Retina (tissue), 1 donor: Measurements from ENCODE around the gene SPNS1.
"Not testable (repeated sequence)": the region's sequence is repeated elsewhere in the genome, so short reads cannot be mapped to it uniquely, and the experiment has no call there.

Experiments used
- DNase-seq: peaks from one replicate; pipeline ENCODE4 v3.0.0-alpha.2; 2016

The SPNS1 gene

GRCh38 chr16:28958216-28958615 lies 16.4 kb upstream of the SPNS1 start:
- no peak for DNase-seq

- no peak for DNase-seq
Observed at GRCh38 chr16:28958836-28959235, 15.7 kb upstream of the SPNS1 start.

GRCh38 chr16:28964072-28964471 lies 10.5 kb upstream of the SPNS1 start:
- DNase-seq, result no peak

GRCh38 chr16:28964496-28964895 lies 10.1 kb upstream of the SPNS1 start:
- DNase-seq, result no peak

- DNase-seq, result no peak
Observed at GRCh38 chr16:28967156-28967555, 7.4 kb upstream of the SPNS1 start.

GRCh38 chr16:28969696-28970095 lies 4.9 kb upstream of the SPNS1 start:
- not testable (repeated sequence) for DNase-seq

GRCh38 chr16:28974007-28974436 lies 556 bp upstream of the SPNS1 start:
- no peak for DNase-seq

- no peak for DNase-seq
Observed at GRCh38 chr16:28975158-28975599, 601 bp downstream of the SPNS1 start.

- DNase-seq, result no peak
Observed at GRCh38 chr16:28977703-28978662, 3.4 kb downstream of the SPNS1 start.

GRCh38 chr16:28980330-28980729 lies 5.8 kb downstream of the SPNS1 start:
- not testable (repeated sequence) for DNase-seq

GRCh38 chr16:28980929-28981328 lies 6.4 kb downstream of the SPNS1 start:
- no peak for DNase-seq

- no peak for DNase-seq
Observed at GRCh38 chr16:28981517-28981916, 6.9 kb downstream of the SPNS1 start.

GRCh38 chr16:28982418-28982817 lies 7.8 kb downstream of the SPNS1 start:
- no peak for DNase-seq

- DNase-seq, result no peak
Observed at GRCh38 chr16:28982949-28983348, 8.4 kb downstream of the SPNS1 start.

GRCh38 chr16:28983644-28984043 lies 9.1 kb downstream of the SPNS1 start:
- no peak for DNase-seq

GRCh38 chr16:28984091-28984490 lies 9.5 kb downstream of the SPNS1 start:
- DNase-seq, result no peak

- no peak for DNase-seq
Observed at GRCh38 chr16:28984619-28985135, 10.1 kb downstream of the SPNS1 start, which contains the start of gene LAT. TSS of gene LAT (plus strand) at chr16:28985052. CDS start at chr16:28985418, 366 bp downstream.

- DNase-seq, result no peak
Observed at GRCh38 chr16:28985211-28986041, 10.8 kb downstream of the SPNS1 start.

- DNase-seq, result no peak
Observed at GRCh38 chr16:28986046-28986445, 11.5 kb downstream of the SPNS1 start.

GRCh38 chr16:28986492-28986891 lies 11.9 kb downstream of the SPNS1 start:
- DNase-seq, result no peak

- no peak for DNase-seq
Observed at GRCh38 chr16:28987170-28987853, 12.7 kb downstream of the SPNS1 start.

GRCh38 chr16:28989363-28989762 lies 14.8 kb downstream of the SPNS1 start:
- no peak for DNase-seq
